Esophagus muscularis mucosa (tissue), 4 donors: ENCODE results near the gene NOC3L.

Source experiments
- EP300 ChIP-seq: sonication (generic); formaldehyde crosslinking; IDR thresholded peaks from one replicate; pipeline ENCODE4 v1.6.1; 2017; ENCODE audit warnings: antibody characterized with exemption
- POLR2A ChIP-seq: fragments of 450-650 bp; IDR thresholded peaks from one replicate; pipeline ENCODE4 v1.6.1; 2017; ENCODE audit warnings: antibody characterized with exemption, moderate library complexity, mild to moderate bottlenecking, low read depth
- TF ChIP-seq, protein P1 (sequence below), 3 experiments: fragments of 200-600 bp in 2 of 3; fragments of 450-650 bp in 1 of 3; sonication (generic) in 2 of 3; IDR thresholded peaks; one replicate each; pipeline ENCODE4 v1.5.1; 2017 to 2019; ENCODE audit warnings: antibody characterized with exemption in 3 of 3, mild to moderate bottlenecking in 2 of 3, moderate library complexity in 1 of 3

DNA sequence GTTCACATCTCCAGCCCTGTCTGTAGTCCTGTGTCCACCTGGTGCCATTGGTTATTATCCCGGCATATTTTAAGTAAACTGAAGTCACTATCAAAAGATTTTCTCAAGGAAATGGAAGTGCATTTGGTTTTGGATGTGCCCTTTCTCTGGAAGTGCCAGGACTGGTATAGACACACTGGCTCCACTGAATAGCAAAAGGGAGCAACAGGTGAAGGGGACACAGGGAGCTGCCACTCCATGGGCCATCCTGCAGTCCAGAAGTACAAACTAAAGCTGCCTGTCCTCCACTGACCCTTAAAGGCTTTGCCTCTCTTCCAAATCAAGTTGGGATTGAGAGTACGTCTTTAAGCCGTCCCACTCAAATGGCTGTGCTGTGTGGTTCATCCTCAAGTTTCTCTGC lies 62.7 kb downstream of the NOC3L start:
- TF ChIP-seq EP300: no peak
- TF ChIP-seq, protein P1, sequence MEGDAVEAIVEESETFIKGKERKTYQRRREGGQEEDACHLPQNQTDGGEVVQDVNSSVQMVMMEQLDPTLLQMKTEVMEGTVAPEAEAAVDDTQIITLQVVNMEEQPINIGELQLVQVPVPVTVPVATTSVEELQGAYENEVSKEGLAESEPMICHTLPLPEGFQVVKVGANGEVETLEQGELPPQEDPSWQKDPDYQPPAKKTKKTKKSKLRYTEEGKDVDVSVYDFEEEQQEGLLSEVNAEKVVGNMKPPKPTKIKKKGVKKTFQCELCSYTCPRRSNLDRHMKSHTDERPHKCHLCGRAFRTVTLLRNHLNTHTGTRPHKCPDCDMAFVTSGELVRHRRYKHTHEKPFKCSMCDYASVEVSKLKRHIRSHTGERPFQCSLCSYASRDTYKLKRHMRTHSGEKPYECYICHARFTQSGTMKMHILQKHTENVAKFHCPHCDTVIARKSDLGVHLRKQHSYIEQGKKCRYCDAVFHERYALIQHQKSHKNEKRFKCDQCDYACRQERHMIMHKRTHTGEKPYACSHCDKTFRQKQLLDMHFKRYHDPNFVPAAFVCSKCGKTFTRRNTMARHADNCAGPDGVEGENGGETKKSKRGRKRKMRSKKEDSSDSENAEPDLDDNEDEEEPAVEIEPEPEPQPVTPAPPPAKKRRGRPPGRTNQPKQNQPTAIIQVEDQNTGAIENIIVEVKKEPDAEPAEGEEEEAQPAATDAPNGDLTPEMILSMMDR (IDR thresholded peaks at IDR 0.05): no peak
- TF ChIP-seq POLR2A: no peak
